Right renal pelvis (tissue), 4 donors: ENCODE data around the gene LYRM9. TPM values are rescaled to one million over a fixed set of nuclear protein-coding genes. Genes with fewer than 3 reads are reported as not detected.
"Not testable (repeated sequence)": the region's sequence is repeated elsewhere in the genome, so short reads cannot be mapped to it uniquely, and the experiment has no call there.

Experiments
- DNase-seq, 4 donors: peaks; one replicate each; pipeline ENCODE4 v3.0.0-alpha.2; 2013; ENCODE audit warnings: low read depth in 4 of 4, low spot score in 3 of 4, missing footprints in 1 of 4
- polyA plus RNA-seq, 4 donors: library from polyadenylated mRNA; unstranded; fragments of 120-200 nt; gene quantifications; one replicate each; pipeline ENCODE4 v1.2.1, GENCODE V29; 2013; ENCODE audit not compliant: insufficient read length in 4 of 4

LYRM9 gene
- polyA plus RNA-seq, 4 donors: 21.7 to 25.1 (median 23.9) TPM

GRCh38 chr17:27845264-27846041, 47.7 kb downstream of the LYRM9 start:
- no peak for DNase-seq

- no peak for DNase-seq
Measured at GRCh38 chr17:27840688-27841087, 52.5 kb downstream of the LYRM9 start.

- DNase-seq: not testable (repeated sequence)
Measured at GRCh38 chr17:27840406-27840678, 52.8 kb downstream of the LYRM9 start.

GRCh38 chr17:27839571-27840405, 53.4 kb downstream of the LYRM9 start:
- not testable (repeated sequence) for DNase-seq

- not testable (repeated sequence) for DNase-seq
Measured at GRCh38 chr17:27838607-27839006, 54.6 kb downstream of the LYRM9 start.

- DNase-seq: not testable (repeated sequence)
Measured at GRCh38 chr17:27837769-27838168, 55.4 kb downstream of the LYRM9 start.

- no peak for DNase-seq
Measured at GRCh38 chr17:27836651-27837050, 56.5 kb downstream of the LYRM9 start.

- DNase-seq: no peak
Measured at GRCh38 chr17:27834571-27834970, 58.6 kb downstream of the LYRM9 start.

GRCh38 chr17:27832831-27833230, 60.3 kb downstream of the LYRM9 start:
- no peak for DNase-seq

GRCh38 chr17:27829888-27830287, 63.3 kb downstream of the LYRM9 start:
- not testable (repeated sequence) for DNase-seq

- not testable (repeated sequence) for DNase-seq
Measured at GRCh38 chr17:27829143-27829711, 63.9 kb downstream of the LYRM9 start.

Other genes with a start within 250 kb of the LYRM9 start
- 1 to 10 TPM; 1.9 to 2.4 (median 2.1) TPM for gene NOS2, start 92.8 kb downstream of the LYRM9 start, polyA plus RNA-seq
- gene NLK, start 149.3 kb upstream of the LYRM9 start, polyA plus RNA-seq: 10 to 100 TPM; 49.2 to 63.0 (median 53.7) TPM